ENCODE data around the gene DBNDD2. TPM values are rescaled to one million over a fixed set of nuclear protein-coding genes. Genes with fewer than 3 reads are reported as not detected.
A peak's percentile ranks its signal among the peaks of the same experiment; 100 is the strongest.

The DBNDD2 gene
- 12.9 and 18.2 TPM in 2 replicates for total RNA-seq

DNA sequence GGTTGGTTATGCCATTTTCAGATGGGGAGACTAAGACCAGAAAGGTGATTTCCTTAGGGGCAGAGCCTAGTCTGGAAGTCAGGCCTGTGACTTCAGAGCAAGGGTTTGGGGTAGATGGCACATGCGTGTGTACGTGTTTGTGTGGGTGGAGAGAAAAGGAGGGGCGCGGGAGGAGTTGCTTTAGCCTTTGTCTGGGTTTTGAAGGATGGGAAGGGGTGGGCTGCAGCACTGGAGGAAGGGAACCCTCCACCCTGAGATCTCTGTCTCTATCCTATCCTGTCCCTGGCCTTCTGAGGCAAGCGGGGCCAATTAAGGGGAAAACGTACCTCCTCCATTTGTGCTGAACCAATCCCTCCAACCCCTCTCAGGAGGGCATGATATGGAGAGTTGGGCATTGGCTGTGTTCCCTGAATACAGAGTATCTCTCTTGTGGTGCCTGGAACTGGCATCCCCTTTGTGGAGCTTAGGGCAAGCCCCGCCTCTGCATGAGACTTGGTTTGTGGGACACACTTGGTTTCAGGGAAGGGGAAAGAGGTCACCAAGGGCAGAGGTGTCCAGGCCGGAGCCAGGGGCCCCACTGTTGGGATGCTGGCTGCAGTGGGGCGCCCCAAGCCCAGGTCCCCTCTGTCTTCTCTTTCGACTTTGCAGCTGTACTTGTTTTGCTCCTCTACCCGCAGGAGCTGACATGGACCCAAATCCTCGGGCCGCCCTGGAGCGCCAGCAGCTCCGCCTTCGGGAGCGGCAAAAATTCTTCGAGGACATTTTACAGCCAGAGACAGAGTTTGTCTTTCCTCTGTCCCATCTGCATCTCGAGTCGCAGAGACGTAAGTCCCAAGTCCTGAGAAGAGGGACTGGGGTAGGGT is at the start of gene DBNDD2:
Gene DBNDD2 (plus strand): TSS at position 507 of the 863 bp plus-strand sequence. CDS start 179 bp downstream, at position 686.
- no peak for DNase-seq (ENCODE audit: low read depth)
- no peaks in the 10 kb centered on the region for H3K36me3 ChIP-seq (ENCODE audit: control insufficient read depth, insufficient read depth, low read length)
- FAIRE-seq = no peak
- TF ChIP-seq, protein P1, sequence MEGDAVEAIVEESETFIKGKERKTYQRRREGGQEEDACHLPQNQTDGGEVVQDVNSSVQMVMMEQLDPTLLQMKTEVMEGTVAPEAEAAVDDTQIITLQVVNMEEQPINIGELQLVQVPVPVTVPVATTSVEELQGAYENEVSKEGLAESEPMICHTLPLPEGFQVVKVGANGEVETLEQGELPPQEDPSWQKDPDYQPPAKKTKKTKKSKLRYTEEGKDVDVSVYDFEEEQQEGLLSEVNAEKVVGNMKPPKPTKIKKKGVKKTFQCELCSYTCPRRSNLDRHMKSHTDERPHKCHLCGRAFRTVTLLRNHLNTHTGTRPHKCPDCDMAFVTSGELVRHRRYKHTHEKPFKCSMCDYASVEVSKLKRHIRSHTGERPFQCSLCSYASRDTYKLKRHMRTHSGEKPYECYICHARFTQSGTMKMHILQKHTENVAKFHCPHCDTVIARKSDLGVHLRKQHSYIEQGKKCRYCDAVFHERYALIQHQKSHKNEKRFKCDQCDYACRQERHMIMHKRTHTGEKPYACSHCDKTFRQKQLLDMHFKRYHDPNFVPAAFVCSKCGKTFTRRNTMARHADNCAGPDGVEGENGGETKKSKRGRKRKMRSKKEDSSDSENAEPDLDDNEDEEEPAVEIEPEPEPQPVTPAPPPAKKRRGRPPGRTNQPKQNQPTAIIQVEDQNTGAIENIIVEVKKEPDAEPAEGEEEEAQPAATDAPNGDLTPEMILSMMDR (IDR thresholded peaks at IDR 0.05; ENCODE audit: insufficient read depth, low read length, severe bottlenecking) = no peak
- H3K4me3 ChIP-seq (ENCODE audit: low read depth, low read length) = peak within 1 kb of the TSS; percentile 74
- no peaks in the 10 kb centered on the region for H3K27me3 ChIP-seq (ENCODE audit: control insufficient read depth, insufficient read depth, low read length)

GRCh38 chr20:45359069-45359405 is 49.1 kb upstream of the DBNDD2 start:
- DNase-seq (ENCODE audit: low read depth) (no peak), FAIRE-seq (no peak)
- Histone ChIP-seq H3K36me3 (ENCODE audit: control insufficient read depth, insufficient read depth, low read length) (no peaks in the 10 kb centered on the region), H3K4me3 (ENCODE audit: low read depth, low read length) (no peak overlapping the region), H3K27me3 (ENCODE audit: control insufficient read depth, insufficient read depth, low read length) (no peaks in the 10 kb centered on the region)
- TF ChIP-seq, protein P1 (IDR thresholded peaks at IDR 0.05; ENCODE audit: insufficient read depth, low read length, severe bottlenecking) = no peak

- H3K36me3 ChIP-seq (ENCODE audit: control insufficient read depth, insufficient read depth, low read length) = no peaks in the 10 kb centered on the region
- TF ChIP-seq, protein P1 (IDR thresholded peaks at IDR 0.05; ENCODE audit: insufficient read depth, low read length, severe bottlenecking) = no peak
- H3K4me3 ChIP-seq (ENCODE audit: low read depth, low read length) = no peak overlapping the region
- no peaks in the 10 kb centered on the region for H3K27me3 ChIP-seq (ENCODE audit: control insufficient read depth, insufficient read depth, low read length)
- DNase-seq (ENCODE audit: low read depth) = peak; percentile 84
- FAIRE-seq = no peak
Observed at GRCh38 chr20:45359406-45360148, 48.5 kb upstream of the DBNDD2 start.

DNA sequence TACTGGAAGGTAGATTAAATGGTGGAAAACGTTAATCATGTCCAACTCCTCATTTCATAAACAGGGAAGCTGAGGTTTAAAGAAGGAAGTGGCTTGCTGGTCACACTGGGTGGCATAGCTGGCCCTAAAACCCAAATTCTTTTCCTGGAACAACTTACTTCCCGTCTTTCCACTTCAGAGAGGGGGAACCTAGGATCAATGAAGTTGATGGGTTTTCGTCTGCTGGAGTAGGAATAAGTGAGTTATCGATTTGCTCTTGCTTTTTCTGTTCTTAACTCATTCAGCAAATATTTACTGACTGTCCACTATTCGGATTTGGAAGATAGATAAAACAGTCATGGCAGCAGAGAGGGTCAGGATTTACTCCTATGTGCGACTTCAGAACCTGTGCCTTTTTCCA is 46.3 kb upstream of the DBNDD2 start:
- H3K27me3 ChIP-seq (ENCODE audit: control insufficient read depth, insufficient read depth, low read length) = no peaks in the 10 kb centered on the region
- H3K4me3 ChIP-seq (ENCODE audit: low read depth, low read length) = no peak overlapping the region
- H3K36me3 ChIP-seq (ENCODE audit: control insufficient read depth, insufficient read depth, low read length) = peaks cover 3% of the 10 kb centered on the region
- TF ChIP-seq, protein P1 (IDR thresholded peaks at IDR 0.05; ENCODE audit: insufficient read depth, low read length, severe bottlenecking) = no peak
- FAIRE-seq (no peak), DNase-seq (ENCODE audit: low read depth) (no peak)

- TF ChIP-seq, protein P1 (IDR thresholded peaks at IDR 0.05; ENCODE audit: insufficient read depth, low read length, severe bottlenecking) = peak; percentile 83
- Histone ChIP-seq H3K36me3 (ENCODE audit: control insufficient read depth, insufficient read depth, low read length) (peaks cover 6% of the 10 kb centered on the region), H3K27me3 (ENCODE audit: control insufficient read depth, insufficient read depth, low read length) (no peaks in the 10 kb centered on the region), H3K4me3 (ENCODE audit: low read depth, low read length) (peak within 1 kb of the TSS; percentile 72)
- FAIRE-seq = no peak
- peak; percentile 94 for DNase-seq (ENCODE audit: low read depth)
Observed at GRCh38 chr20:45362804-45363610, 45.1 kb upstream of the DBNDD2 start, which contains the start of gene SYS1. TSS of gene SYS1 (plus strand) at chr20:45363156. CDS start at chr20:45363532, 376 bp downstream.
